Stimulated activated naive B cell treated with anti-CD40 and anti-IgM and Interleukin-4, amounts not matched to agents 10 μg/mL and 1 μg/mL and 100 μg/mL, for 72 hours (primary cell): ENCODE results near the gene GTPBP4.
"Not testable (repeated sequence)": the region's sequence is repeated elsewhere in the genome, so short reads cannot be mapped to it uniquely, and the experiment has no call there.

ENCODE experiments used
- ATAC-seq, 2 donors: fragments of 150-1000 bp; cut with Tn5 transposase; replicated peaks; 2 replicates each; pipeline ENCODE4 v1.10.0; 2021; ENCODE audit warnings: moderate library complexity in 1 of 2
- DNase-seq: peaks from one replicate; pipeline ENCODE4 v3.0.0; 2021
- H3K27ac Mint-ChIP-seq: one replicate; pipeline ENCODE4 v1.8.0; 2022; ENCODE audit warnings: mild to moderate bottlenecking, mixed read lengths
- H3K27me3 Mint-ChIP-seq, 2 donors: one replicate each; pipeline ENCODE4 v1.8.0; 2022; ENCODE audit warnings: mixed read lengths in 2 of 2
- H3K36me3 Mint-ChIP-seq, 2 donors: one replicate each; pipeline ENCODE4 v1.8.0; 2022; ENCODE audit warnings: mixed read lengths in 2 of 2, mild to moderate bottlenecking in 1 of 2
- H3K4me1 Mint-ChIP-seq, 2 donors: one replicate each; pipeline ENCODE4 v1.8.0; 2022; ENCODE audit warnings: mixed read lengths in 2 of 2, mild to moderate bottlenecking in 1 of 2
- H3K4me3 Mint-ChIP-seq, 2 donors: one replicate each; pipeline ENCODE4 v1.8.0; 2022; ENCODE audit warnings: mild to moderate bottlenecking in 2 of 2, mixed read lengths in 2 of 2, moderate library complexity in 1 of 2
- H3K9me3 Mint-ChIP-seq, 2 donors: one replicate each; pipeline ENCODE4 v1.8.0; 2022; ENCODE audit warnings: mixed read lengths in 2 of 2, mild to moderate bottlenecking in 1 of 2

GTPBP4 gene

DNA sequence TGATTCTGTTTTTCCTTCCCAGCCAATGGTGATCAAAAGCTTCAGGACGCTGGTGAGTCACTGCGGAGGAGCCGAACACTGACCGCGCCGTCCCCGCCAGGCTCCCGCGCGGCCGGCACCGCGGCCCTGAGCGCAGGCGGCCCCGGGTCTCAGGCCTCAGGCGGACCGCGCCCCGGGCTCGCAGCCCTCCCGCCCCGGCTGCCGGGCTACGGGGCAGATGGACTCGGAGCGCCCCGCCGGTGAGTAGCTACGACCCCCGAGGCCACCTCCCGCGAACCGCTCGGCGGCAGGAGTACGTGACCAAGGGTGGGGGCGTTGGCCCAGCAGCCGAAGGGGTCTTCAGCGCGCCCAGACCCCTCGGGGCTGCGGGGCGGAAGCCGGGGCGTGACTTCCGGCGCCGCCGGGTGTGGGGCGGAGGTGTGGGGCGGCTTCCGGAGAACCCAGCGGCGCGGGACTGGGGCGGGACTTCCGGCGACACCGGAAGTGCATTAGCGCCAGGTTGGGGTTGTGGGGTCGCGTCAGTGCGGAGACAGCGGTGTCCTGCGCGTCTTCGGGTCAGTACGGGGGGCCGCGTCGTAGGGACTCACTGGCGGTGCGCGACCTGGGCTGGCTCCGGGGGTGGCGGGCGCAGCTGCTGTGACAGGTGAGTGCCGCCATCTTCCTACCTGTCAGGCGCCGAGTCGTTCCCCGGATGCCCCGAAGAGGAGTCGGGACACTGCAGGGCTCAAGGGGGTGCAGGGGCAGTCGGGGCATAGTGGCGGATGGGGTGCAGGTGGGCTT, 68.3 kb downstream of the GTPBP4 start, which contains the start of gene WDR37:
TSS of gene WDR37 (plus strand) at position 60 of the 780 bp plus-strand sequence. CDS start 15,771 bp downstream, outside the sequence.
- ATAC-seq = peak; percentile 95
- H3K27me3 Mint-ChIP-seq = no peaks in the 10 kb centered on the region
- no peaks in the 10 kb centered on the region for H3K9me3 Mint-ChIP-seq
- peak; percentile 81 for DNase-seq
- peaks cover 39 to 68% of the 10 kb centered on the region in 2 donors for H3K4me1 Mint-ChIP-seq
- peak within 1 kb of the TSS; percentile 100 for H3K4me3 Mint-ChIP-seq
- H3K27ac Mint-ChIP-seq = peak within 1 kb of the TSS; percentile 97
- H3K36me3 Mint-ChIP-seq = peaks cover 26 to 49% of the 10 kb centered on the region in 2 donors

DNA sequence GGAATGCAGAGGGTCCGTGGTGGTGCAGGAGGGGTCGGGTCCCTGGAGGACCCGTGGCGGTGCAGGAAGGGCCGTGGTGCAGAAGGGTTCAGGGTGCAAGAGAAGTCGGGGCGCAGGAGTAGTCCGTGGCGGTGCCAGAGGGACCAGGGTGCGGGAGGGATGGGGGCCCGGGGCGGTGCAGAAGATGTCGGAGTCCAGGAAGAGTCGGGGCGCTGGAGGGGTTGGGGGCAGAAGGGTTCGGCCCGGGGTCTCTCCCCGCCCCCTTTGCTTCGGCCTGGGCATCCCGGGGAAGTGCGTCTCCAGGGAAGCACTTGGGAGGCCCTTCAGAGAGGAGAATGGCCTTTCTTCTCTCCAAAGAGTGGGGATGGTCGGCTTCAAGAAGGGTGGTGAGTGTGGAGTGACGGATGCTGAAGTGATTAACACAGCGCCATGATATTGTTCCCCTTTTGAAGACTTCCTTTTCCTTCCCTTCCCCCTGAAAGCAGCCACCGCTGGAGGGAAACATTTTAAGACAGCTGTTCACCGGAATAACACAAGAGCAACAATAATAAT, 68.9 kb downstream of the GTPBP4 start:
- peak; percentile 19 to 24 for ATAC-seq
- H3K36me3 Mint-ChIP-seq = peaks cover 23 to 46% of the 10 kb centered on the region in 2 donors

DNA sequence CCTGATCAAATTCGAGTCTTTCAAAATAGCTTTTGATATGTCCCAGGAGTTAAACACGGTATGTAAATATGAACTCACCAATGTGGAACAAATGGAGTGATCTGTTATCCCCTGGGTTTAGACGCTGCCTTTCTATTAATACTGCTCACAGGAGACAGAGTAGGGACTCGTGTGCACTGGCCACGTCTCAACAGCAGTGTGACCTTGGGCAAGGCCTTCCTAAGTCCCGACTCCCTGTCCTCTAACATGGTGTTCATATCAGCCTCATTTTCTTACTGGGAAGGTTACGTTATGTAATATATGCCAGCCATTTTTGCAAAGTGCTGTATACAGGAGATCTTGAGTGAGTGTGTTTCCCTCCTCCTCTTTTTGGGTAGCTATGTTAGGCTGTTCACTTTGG, 69.8 kb downstream of the GTPBP4 start:
- Mint-ChIP-seq H3K27me3 (no peaks in the 10 kb centered on the region), H3K4me3 (peak overlapping the region; percentile 100), H3K4me1 (peaks cover 39 to 66% of the 10 kb centered on the region in 2 donors), H3K27ac (peak overlapping the region; percentile 97), H3K9me3 (no peaks in the 10 kb centered on the region), H3K36me3 (peaks cover 21 to 38% of the 10 kb centered on the region in 2 donors)
- ATAC-seq (no peak), DNase-seq (no peak)

More for the DNA sequence above, 68.9 kb downstream of the GTPBP4 start:
- Mint-ChIP-seq H3K27ac (peak overlapping the region; percentile 97), H3K9me3 (no peaks in the 10 kb centered on the region), H3K4me3 (peak overlapping the region; percentile 100), H3K27me3 (no peaks in the 10 kb centered on the region), H3K4me1 (peaks cover 42 to 73% of the 10 kb centered on the region in 2 donors)
- no peak for DNase-seq

DNA sequence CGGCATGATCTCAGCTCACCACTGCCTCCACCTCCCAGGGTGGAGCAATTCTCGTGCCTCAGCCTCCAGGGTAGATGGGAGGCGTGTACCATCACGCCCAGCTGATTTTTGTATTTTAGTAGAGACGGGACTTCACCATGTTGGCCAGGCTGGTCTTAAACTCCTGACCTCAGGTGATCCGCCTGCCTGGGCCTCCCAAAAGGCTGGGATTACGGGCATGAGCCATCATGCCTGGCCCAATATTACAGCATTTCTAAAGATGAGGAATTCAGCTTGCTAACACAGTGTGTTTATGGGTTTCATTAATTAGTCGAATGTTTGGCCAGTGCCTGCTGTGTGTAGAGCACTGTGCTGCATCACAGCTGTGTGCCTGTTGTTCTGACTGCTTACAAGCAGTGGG, 71.7 kb downstream of the GTPBP4 start:
- Mint-ChIP-seq H3K9me3 (no peaks in the 10 kb centered on the region), H3K4me1 (peaks cover 34 to 60% of the 10 kb centered on the region in 2 donors), H3K27ac (no peak overlapping the region), H3K27me3 (no peaks in the 10 kb centered on the region), H3K4me3 (no peak overlapping the region), H3K36me3 (peaks cover 23 to 32% of the 10 kb centered on the region in 2 donors)
- DNase-seq (no peak), ATAC-seq (no peak)

DNA sequence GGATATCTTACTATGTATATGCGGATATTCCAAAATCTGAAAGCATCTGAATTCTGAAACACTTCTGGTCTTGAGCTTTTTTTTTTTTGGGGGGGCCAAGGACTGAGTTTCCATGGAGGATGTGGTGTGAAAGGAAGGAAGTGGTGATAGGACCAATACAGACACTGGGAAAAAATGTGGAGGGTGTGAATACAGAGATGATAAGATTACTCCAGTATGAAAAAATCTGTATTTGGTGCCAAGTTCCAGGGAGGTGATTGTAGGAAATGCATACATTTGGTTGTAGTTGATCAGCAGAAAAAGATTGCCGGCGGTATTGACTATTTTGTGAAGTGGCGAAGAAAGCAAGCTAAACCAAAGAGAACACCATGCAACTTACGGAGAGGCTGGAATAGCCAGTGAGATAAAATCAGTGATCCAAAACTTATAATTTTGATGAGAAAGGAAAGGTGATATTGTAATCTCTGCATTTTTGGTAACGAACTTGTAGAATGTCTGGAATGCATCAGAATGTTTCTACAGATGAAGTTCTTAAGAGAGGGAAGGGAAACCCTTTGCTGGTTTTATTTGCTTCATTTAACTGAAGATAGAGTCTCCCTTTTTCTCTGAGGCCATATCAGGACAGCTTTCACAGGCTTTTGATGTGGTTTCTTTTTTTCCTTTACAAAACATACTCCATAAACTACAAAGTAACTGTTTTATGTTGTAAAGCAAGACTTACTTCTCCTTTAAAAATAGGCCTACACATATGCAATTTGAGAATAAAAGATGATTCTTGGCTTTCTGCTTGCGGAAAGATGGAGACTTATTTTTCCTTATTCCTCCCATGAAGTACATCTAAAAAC, 73.9 kb downstream of the GTPBP4 start:
- no peaks in the 10 kb centered on the region for H3K9me3 Mint-ChIP-seq
- peak overlapping the region; percentile 51 for H3K27ac Mint-ChIP-seq
- H3K4me3 Mint-ChIP-seq = no peak overlapping the region
- peaks cover 29 to 61% of the 10 kb centered on the region in 2 donors for H3K4me1 Mint-ChIP-seq
- peaks cover 26 to 36% of the 10 kb centered on the region in 2 donors for H3K36me3 Mint-ChIP-seq
- ATAC-seq (no peak), DNase-seq (no peak)
- no peaks in the 10 kb centered on the region for H3K27me3 Mint-ChIP-seq

GRCh38 chr10:1063232-1063865, 75.1 kb downstream of the GTPBP4 start:
- ATAC-seq (no peak), DNase-seq (no peak)
- Mint-ChIP-seq H3K27me3 (no peaks in the 10 kb centered on the region), H3K9me3 (no peaks in the 10 kb centered on the region), H3K4me3 (no peak overlapping the region), H3K4me1 (peaks cover 27 to 61% of the 10 kb centered on the region in 2 donors), H3K36me3 (peaks cover 24 to 36% of the 10 kb centered on the region in 2 donors), H3K27ac (peak overlapping the region; percentile 71)

DNA sequence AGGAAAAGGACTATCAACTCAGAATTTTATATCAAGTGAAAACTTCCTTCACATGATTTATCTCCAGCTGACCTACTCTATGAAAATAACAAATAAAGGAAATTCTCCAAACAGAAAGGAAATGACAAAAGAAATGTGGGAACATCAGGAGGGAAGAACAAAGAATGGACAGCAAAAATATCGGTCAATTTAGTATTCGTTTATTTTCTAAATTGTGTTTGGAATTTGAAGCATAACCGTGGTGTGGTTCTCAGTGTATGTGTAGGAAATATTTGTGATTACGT, 76.7 kb downstream of the GTPBP4 start:
- H3K4me3 Mint-ChIP-seq = no peak overlapping the region
- H3K27me3 Mint-ChIP-seq = no peaks in the 10 kb centered on the region
- H3K9me3 Mint-ChIP-seq = no peaks in the 10 kb centered on the region
- H3K4me1 Mint-ChIP-seq = peaks cover 35 to 63% of the 10 kb centered on the region in 2 donors
- peaks cover 24 to 36% of the 10 kb centered on the region in 2 donors for H3K36me3 Mint-ChIP-seq
- no peak for DNase-seq
- no peak for ATAC-seq
- H3K27ac Mint-ChIP-seq = no peak overlapping the region

DNA sequence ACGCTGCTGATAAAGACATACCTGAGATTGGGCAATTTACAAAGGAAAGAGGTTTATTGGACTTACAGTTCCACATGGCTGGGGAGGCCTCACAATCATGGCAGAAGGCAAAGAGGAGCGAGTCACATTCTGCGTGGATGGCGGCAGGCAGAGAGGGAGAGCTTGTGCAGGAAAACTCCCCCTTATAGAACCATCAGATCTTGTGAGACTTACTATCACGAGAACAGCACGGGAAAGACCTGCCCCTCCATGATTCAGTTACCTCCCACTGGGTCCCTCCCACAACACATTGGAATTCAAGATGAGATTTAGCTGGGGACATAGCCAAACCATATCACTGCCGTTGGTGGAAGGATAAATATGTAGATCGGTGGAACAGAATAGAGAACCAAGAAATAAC, 78.5 kb downstream of the GTPBP4 start:
- H3K9me3 Mint-ChIP-seq, ATAC-seq, H3K4me3 Mint-ChIP-seq, H3K27ac Mint-ChIP-seq, DNase-seq, H3K27me3 Mint-ChIP-seq: not testable (repeated sequence)
- Mint-ChIP-seq H3K36me3 (peaks cover 24 to 33% of the 10 kb centered on the region in 2 donors), H3K4me1 (peaks cover 26 to 54% of the 10 kb centered on the region in 2 donors)

DNA sequence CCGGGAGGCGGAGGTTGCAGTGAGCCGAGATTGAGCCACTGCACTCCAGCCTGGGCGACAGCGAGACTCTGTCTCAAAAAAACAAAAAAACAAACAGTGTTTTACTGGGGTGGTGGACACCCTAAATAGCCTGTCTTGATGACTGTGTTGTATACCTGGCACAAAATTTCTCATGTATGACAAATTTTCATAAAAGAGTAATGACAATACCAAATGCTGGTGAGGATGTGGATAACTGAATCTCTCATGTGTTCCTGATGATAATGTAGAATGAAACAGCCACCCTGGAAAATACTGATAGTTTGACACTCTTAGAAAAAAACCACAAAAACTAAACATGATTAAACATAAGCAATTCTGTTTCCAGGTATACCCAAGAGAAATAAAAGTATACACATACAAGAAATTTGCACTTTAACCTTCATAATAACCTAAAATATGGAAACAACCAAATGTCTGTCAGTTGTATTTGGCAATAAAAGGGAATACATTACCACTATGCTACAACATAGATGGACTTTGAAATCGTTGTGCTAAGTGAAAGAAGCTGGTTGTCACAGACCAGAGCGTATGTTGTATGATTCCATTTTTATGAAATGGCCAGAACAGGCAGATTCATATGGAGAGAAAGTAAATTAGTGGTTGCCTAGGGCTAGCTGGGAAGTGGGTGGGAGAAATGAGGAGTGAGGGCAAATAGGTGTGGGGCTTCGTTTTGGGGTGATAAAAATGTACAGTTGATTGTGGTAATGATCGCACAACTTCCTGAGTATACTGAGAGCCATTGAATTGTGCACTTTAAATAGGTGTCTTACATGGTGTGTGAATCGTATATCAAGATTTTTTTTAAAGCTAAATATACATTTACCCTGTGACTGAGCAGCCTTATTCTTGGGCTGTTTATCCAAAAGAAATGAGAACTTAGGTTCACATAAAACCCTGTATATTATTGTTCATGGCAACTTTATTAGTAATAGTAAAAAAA, 80.4 kb downstream of the GTPBP4 start:
- Mint-ChIP-seq H3K4me3 (no peak overlapping the region), H3K36me3 (peaks cover 23 to 42% of the 10 kb centered on the region in 2 donors), H3K27ac (no peak overlapping the region), H3K9me3 (no peaks in the 10 kb centered on the region), H3K27me3 (no peaks in the 10 kb centered on the region), H3K4me1 (peaks cover 22 to 41% of the 10 kb centered on the region in 2 donors)
- ATAC-seq (no peak), DNase-seq (no peak)
